GM12878 (cell line): ENCODE data around the gene VPS18. TPM values are rescaled to one million over a fixed set of nuclear protein-coding genes. Genes with fewer than 3 reads are reported as not detected.

ENCODE experiments used
- PKNOX1 ChIP-seq: fragments of 450-650 bp; IDR thresholded peaks from 2 replicates; pipeline ENCODE4 v1.6.1; 2016; ENCODE audit warnings: mild to moderate bottlenecking
- POLR2A ChIP-seq: IDR thresholded peaks from 2 replicates; pipeline ENCODE4 v1.6.1; 2011; ENCODE audit warnings: low read depth, mild to moderate bottlenecking, low read length
- POLR2AphosphoS5 ChIP-seq: IDR thresholded peaks from 2 replicates; pipeline ENCODE4 v1.6.1; 2011; ENCODE audit warnings: mild to moderate bottlenecking, low read length, inconsistent platforms
- ZNF384 ChIP-seq: IDR thresholded peaks from 2 replicates; pipeline ENCODE4 v1.6.1; 2012; ENCODE audit warnings: low read depth, mild to moderate bottlenecking, low read length, improper control_type of control experiment, borderline replicate concordance
- ZNF687 ChIP-seq: fragments of 450-650 bp; IDR thresholded peaks from 2 replicates; pipeline ENCODE4 v1.6.1; 2017; ENCODE audit warnings: mild to moderate bottlenecking, moderate library complexity
- polyA plus RNA-seq, 11 experiments: library from polyadenylated mRNA; depleted of rRNA in 4 of 11; unstranded in 6 of 11; stranded (reverse) in 5 of 11; fragments of >200 nt; fragmentation: Nextera tagmentation in 4 of 11; fragmentation: Illumina TruSeq in 1 of 11; extraction: Ambion mirVana in 4 of 11; extraction: Trizol in 1 of 11; gene quantifications; 1 replicate in 1 of 11; 2 replicates in 10 of 11; pipeline versions ENCODE4 v1.2.1 to v1.2.3, GENCODE V29; 2011 to 2016; ENCODE audit warnings: inconsistent platforms in 2 of 11, missing spikeins in 2 of 11, low read depth in 1 of 11
- total RNA-seq, 4 experiments: library from RNA; depleted of rRNA in 3 of 4; stranded (reverse); fragments of >200 nt in 3 of 4; fragmentation: Illumina TruSeq in 1 of 4; extraction: Trizol in 1 of 4; gene quantifications; 2 replicates each; pipeline versions ENCODE4 v1.2.1 to v1.2.3, GENCODE V29; 2013 to 2021

The VPS18 gene
- total and polyA plus RNA-seq, 10 of the 15 experiments (the other 5 are each of a cell fraction or from before 2014, with no cell fraction given): 0.71 to 20.4 (median 10.6) TPM

DNA sequence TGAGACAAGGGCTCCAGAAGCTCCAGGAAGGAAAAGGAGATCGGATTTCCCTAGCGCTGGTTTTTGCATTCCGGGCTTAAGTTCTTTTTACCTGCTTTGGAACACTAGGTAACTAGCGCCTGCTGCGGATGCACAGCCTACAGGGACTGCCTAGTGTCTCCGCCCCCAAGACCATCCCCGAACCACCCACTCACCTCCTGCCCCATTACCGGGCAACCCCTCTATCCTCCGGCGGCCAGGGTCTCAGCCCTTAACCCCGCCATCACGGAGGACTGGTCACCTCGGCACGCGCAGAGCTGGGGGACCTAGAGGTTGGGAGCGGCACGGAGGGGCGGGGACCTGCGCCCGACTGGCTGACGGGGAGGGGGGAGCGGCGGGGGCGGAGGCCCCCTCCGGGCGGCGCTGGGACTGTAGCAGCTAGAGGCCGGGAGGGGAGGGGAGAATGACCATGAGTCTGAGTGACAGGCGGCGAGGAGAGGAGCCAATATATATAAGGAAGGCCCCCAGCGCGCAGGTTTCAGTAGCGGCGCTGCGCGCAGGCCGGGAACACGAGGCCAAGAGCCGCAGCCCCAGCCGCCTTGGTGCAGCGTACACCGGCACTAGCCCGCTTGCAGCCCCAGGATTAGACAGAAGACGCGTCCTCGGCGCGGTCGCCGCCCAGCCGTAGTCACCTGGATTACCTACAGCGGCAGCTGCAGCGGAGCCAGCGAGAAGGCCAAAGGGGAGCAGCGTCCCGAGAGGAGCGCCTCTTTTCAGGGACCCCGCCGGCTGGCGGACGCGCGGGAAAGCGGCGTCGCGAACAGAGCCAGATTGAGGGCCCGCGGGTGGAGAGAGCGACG lies 34.8 kb downstream of the VPS18 start, which contains the start of gene DLL4 (continued):
- TF ChIP-seq ZNF687 (peak; percentile 56), ZNF384 (no peak), POLR2A (peak; percentile 78), PKNOX1 (peak; percentile 97), POLR2AphosphoS5 (peak; percentile 85)
